ENCODE data around the gene ZNF317. TPM values are rescaled to one million over a fixed set of nuclear protein-coding genes. Genes with fewer than 3 reads are reported as not detected.

The ZNF317 gene
- total and polyA plus RNA-seq, 12 donors: 18.3 to 69.7 (median 28.1) TPM

GRCh38 chr19:9155591-9155990 lies 15.4 kb downstream of the ZNF317 start:
- intact Hi-C loops (cut with DNase I): no loop called here
- no peak overlapping the region for H3K27ac ChIP-seq
- DNase-seq: no peak
- 96 to 99% (median 97%) methylated on average over 4 of the region's 4 CpGs for WGBS, 4 donors
- H3K4me3 ChIP-seq: no peak overlapping the region
- peaks cover 0 to 3% (median 0%) of the 10 kb centered on the region in 3 donors for H3K9me3 ChIP-seq (replicated peaks in 1 of 3)
- H3K36me3 ChIP-seq (replicated peaks in 1 of 2): peaks cover 4 to 46% of the 10 kb centered on the region in 2 donors
- no peaks in the 10 kb centered on the region for H3K27me3 ChIP-seq
- no peak for TF ChIP-seq POLR2A (IDR thresholded peaks at IDR 0.05)
- TF ChIP-seq CTCF (IDR thresholded peaks at IDR 0.05): no peak
- no peaks in the 10 kb centered on the region for H3K4me1 ChIP-seq (replicated peaks in 1 of 2)

GRCh38 chr19:9156304-9156703 lies 16.1 kb downstream of the ZNF317 start:
- TF ChIP-seq POLR2A (IDR thresholded peaks at IDR 0.05): no peak
- TF ChIP-seq CTCF (IDR thresholded peaks at IDR 0.05): no peak
- Histone ChIP-seq H3K4me3 (no peak overlapping the region), H3K27me3 (no peaks in the 10 kb centered on the region), H3K36me3 (replicated peaks in 1 of 2) (peaks cover 5 to 53% of the 10 kb centered on the region in 2 donors), H3K27ac (no peak overlapping the region), H3K4me1 (replicated peaks in 1 of 2) (no peaks in the 10 kb centered on the region), H3K9me3 (replicated peaks in 1 of 3) (peaks cover 0 to 3% (median 0%) of the 10 kb centered on the region in 3 donors)
- intact Hi-C loops (cut with DNase I): no loop called here
- 77 to 88% (median 82%) methylated on average over 1 of the region's 1 CpG for WGBS, 4 donors
- DNase-seq: no peak

DNA sequence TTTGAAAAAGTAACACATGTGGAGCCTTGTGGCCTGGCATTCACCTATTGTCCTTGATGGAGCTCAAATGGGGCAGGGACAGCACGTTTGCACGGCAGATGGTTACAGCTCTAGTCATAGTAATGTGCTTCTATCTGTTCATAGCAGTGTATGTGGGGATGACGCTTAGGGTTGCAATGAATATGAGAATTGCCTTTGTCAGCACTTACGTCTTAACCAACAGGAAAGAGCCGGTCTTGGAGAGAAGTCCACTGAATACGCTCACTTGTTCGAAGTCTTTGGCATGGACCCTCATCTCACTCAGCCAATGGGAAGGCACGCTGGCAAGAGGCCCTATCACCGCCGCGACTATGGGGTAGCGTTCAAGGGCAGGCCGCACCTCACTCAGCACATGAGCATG lies 19.7 kb downstream of the ZNF317 start:
- Histone ChIP-seq H3K4me1 (replicated peaks in 1 of 2) (no peaks in the 10 kb centered on the region), H3K36me3 (replicated peaks in 1 of 2) (peaks cover 5 to 76% of the 10 kb centered on the region in 2 donors), H3K4me3 (no peak overlapping the region), H3K27ac (no peak overlapping the region), H3K27me3 (no peaks in the 10 kb centered on the region), H3K9me3 (replicated peaks in 1 of 3) (no peaks in the 10 kb centered on the region)
- 95 to 98% (median 96%) methylated on average over 13 of the region's 13 CpGs for WGBS, 4 donors
- no peak for DNase-seq
- intact Hi-C loops (cut with DNase I): no loop called here
- no peak for TF ChIP-seq CTCF (IDR thresholded peaks at IDR 0.05)
- TF ChIP-seq POLR2A (IDR thresholded peaks at IDR 0.05): no peak

GRCh38 chr19:9161427-9161826 lies 21.2 kb downstream of the ZNF317 start:
- Histone ChIP-seq H3K9me3 (replicated peaks in 1 of 3) (no peaks in the 10 kb centered on the region), H3K4me3 (no peak overlapping the region), H3K4me1 (replicated peaks in 1 of 2) (no peaks in the 10 kb centered on the region), H3K36me3 (replicated peaks in 1 of 2) (peaks cover 5 to 72% of the 10 kb centered on the region in 2 donors), H3K27ac (no peak overlapping the region), H3K27me3 (no peaks in the 10 kb centered on the region)
- TF ChIP-seq POLR2A (IDR thresholded peaks at IDR 0.05): no peak
- no peak for TF ChIP-seq CTCF (IDR thresholded peaks at IDR 0.05)
- no peak for DNase-seq
- intact Hi-C loops (cut with DNase I): no loop called here
- 98 to 99% (median 99%) methylated on average over 12 of the region's 12 CpGs for WGBS, 4 donors

Measured in adrenal gland (tissue), 12 donors.